Measurements from ENCODE around the gene STK32C. TPM values are rescaled to one million over a fixed set of nuclear protein-coding genes. Genes with fewer than 3 reads are reported as not detected.

STK32C gene
- total and polyA plus RNA-seq, 2 donors (not counting 1 experiment from before 2014, with no cell fraction given), result 9.9 to 16.8 TPM

DNA sequence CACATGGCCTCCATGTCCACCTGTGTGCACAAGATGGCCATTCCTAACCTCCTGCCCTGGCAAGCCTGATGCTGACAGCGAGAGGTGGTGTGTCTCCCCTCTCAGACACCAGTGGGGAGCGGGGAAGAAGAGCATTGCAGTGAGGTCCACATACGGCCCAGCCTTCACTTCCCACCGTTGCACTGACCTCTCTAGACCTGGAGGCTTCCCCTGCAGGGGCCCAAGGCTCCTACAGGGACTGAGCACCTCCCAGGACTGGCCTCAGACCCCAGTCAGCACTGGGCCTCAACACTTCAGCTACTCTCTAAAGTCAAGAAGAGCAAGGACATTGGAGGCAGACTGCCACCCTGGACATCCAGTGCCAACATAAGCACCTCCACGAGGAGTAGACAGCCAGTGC lies 15.9 kb downstream of the STK32C start:
- Histone ChIP-seq H3K36me3 (replicated peaks in 1 of 2; ENCODE audit: control extremely low read depth in 1 of 2, control insufficient read depth in 1 of 2, extremely low read depth in 1 of 2, insufficient read depth in 2 of 2, low read length in 1 of 2) (no peaks in the 10 kb centered on the region), H3K27ac (ENCODE audit: low read length in 2 of 2) (no peak overlapping the region), H3K4me2 (replicated peaks; ENCODE audit: low read depth, low read length, poor library complexity, severe bottlenecking) (no peak overlapping the region), H3K9me3 (ENCODE audit: control extremely low read depth in 1 of 3, control insufficient read depth in 2 of 3, insufficient read depth in 1 of 3, low read length in 2 of 3) (peaks cover 0 to 13% (median 0%) of the 10 kb centered on the region in 3 donors), H2AFZ (ENCODE audit: insufficient read depth, low read depth, low read length, poor library complexity, severe bottlenecking) (no peak overlapping the region), H3K9ac (ENCODE audit: low read length) (no peak overlapping the region), H3K4me3 (ENCODE audit: control extremely low read depth in 1 of 5, extremely low read depth in 1 of 5, insufficient read depth in 1 of 5, low read depth in 2 of 5, low read length in 4 of 5) (no peak overlapping the region), H3K79me2 (ENCODE audit: control insufficient read depth, insufficient read depth, low read length) (no peaks in the 10 kb centered on the region), H3K27me3 (replicated peaks in 1 of 4; ENCODE audit: control extremely low read depth in 1 of 4, control insufficient read depth in 3 of 4, insufficient read depth in 4 of 4, low read length in 3 of 4) (peaks cover 0 to 8% (median 0%) of the 10 kb centered on the region in 4 experiments), H4K20me1 (ENCODE audit: control insufficient read depth, insufficient read depth, low read length, poor library complexity, severe bottlenecking) (no peaks in the 10 kb centered on the region), H3K4me1 (ENCODE audit: control insufficient read depth in 2 of 2, insufficient read depth in 2 of 2, low read length in 2 of 2) (no peaks in the 10 kb centered on the region)
- 88% methylated on average over 5 of the region's 5 CpGs for WGBS (ENCODE audit: insufficient coverage)
- no peak for TF ChIP-seq EZH2 (IDR thresholded peaks at IDR 0.05; ENCODE audit: borderline replicate concordance, insufficient read depth, low read depth, low read length, poor library complexity, severe bottlenecking)
- TF ChIP-seq, protein P1, sequence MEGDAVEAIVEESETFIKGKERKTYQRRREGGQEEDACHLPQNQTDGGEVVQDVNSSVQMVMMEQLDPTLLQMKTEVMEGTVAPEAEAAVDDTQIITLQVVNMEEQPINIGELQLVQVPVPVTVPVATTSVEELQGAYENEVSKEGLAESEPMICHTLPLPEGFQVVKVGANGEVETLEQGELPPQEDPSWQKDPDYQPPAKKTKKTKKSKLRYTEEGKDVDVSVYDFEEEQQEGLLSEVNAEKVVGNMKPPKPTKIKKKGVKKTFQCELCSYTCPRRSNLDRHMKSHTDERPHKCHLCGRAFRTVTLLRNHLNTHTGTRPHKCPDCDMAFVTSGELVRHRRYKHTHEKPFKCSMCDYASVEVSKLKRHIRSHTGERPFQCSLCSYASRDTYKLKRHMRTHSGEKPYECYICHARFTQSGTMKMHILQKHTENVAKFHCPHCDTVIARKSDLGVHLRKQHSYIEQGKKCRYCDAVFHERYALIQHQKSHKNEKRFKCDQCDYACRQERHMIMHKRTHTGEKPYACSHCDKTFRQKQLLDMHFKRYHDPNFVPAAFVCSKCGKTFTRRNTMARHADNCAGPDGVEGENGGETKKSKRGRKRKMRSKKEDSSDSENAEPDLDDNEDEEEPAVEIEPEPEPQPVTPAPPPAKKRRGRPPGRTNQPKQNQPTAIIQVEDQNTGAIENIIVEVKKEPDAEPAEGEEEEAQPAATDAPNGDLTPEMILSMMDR (IDR thresholded peaks at IDR 0.05), result no peak
- ChIA-PET POLR2A (no interaction called here), CTCF (no interaction called here)
- no peak overlapping the region for H3K4me3 Mint-ChIP-seq
- intact Hi-C loops (cut with micrococcal nuclease), result no loop called here
- ATAC-seq (ENCODE audit: low read depth) (no peak), DNase-seq (no peak)
- H3K27me3 Mint-ChIP-seq, result peaks cover 14% of the 10 kb centered on the region
- H3K9me3 Mint-ChIP-seq (ENCODE audit: insufficient read depth), result no peaks in the 10 kb centered on the region
- no peak overlapping the region for H3K27ac Mint-ChIP-seq
- no peaks in the 10 kb centered on the region for H3K4me1 Mint-ChIP-seq

DNA sequence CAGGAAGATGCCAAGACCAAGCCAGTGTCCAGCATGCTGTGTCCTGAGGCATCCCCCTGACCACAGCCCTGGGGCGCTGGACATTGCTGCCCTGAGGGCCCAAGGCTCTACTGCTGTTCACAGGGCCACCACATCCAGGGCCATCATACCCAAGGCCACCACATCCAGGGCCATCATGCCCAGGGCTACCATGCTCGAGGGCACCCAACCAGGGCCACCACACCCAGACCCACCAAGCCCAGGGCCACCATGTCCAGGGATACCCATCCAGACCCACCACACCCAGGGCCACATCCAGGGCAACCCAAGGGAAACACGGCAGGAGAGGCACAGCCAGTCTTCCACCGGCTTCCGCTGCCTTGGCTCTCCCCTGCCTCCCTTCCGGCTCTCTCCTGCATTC lies 17.1 kb downstream of the STK32C start:
- H3K9me3 Mint-ChIP-seq (ENCODE audit: insufficient read depth), result no peaks in the 10 kb centered on the region
- intact Hi-C loops (cut with micrococcal nuclease), result no loop called here
- no peak for ATAC-seq (ENCODE audit: low read depth)

More for the DNA sequence above, 17.1 kb downstream of the STK32C start:
- Histone ChIP-seq H3K79me2 (ENCODE audit: control insufficient read depth, insufficient read depth, low read length) (no peaks in the 10 kb centered on the region), H3K27ac (ENCODE audit: low read length in 2 of 2) (no peak overlapping the region), H3K36me3 (replicated peaks in 1 of 2; ENCODE audit: control extremely low read depth in 1 of 2, control insufficient read depth in 1 of 2, extremely low read depth in 1 of 2, insufficient read depth in 2 of 2, low read length in 1 of 2) (no peaks in the 10 kb centered on the region), H2AFZ (ENCODE audit: insufficient read depth, low read depth, low read length, poor library complexity, severe bottlenecking) (no peak overlapping the region), H3K4me1 (ENCODE audit: control insufficient read depth in 2 of 2, insufficient read depth in 2 of 2, low read length in 2 of 2) (no peaks in the 10 kb centered on the region), H4K20me1 (ENCODE audit: control insufficient read depth, insufficient read depth, low read length, poor library complexity, severe bottlenecking) (no peaks in the 10 kb centered on the region), H3K4me2 (replicated peaks; ENCODE audit: low read depth, low read length, poor library complexity, severe bottlenecking) (no peak overlapping the region), H3K9me3 (ENCODE audit: control extremely low read depth in 1 of 3, control insufficient read depth in 2 of 3, insufficient read depth in 1 of 3, low read length in 2 of 3) (peaks cover 0 to 13% (median 0%) of the 10 kb centered on the region in 3 donors), H3K4me3 (ENCODE audit: control extremely low read depth in 1 of 5, extremely low read depth in 1 of 5, insufficient read depth in 1 of 5, low read depth in 2 of 5, low read length in 4 of 5) (no peak overlapping the region), H3K27me3 (replicated peaks in 1 of 4; ENCODE audit: control extremely low read depth in 1 of 4, control insufficient read depth in 3 of 4, insufficient read depth in 4 of 4, low read length in 3 of 4) (peaks cover 0 to 8% (median 0%) of the 10 kb centered on the region in 4 experiments), H3K9ac (ENCODE audit: low read length) (no peak overlapping the region)
- TF ChIP-seq EZH2 (IDR thresholded peaks at IDR 0.05; ENCODE audit: borderline replicate concordance, insufficient read depth, low read depth, low read length, poor library complexity, severe bottlenecking), result no peak
- TF ChIP-seq, protein P1 (IDR thresholded peaks at IDR 0.05), result no peak
- ChIA-PET POLR2A (no interaction called here), CTCF (no interaction called here)
- H3K27me3 Mint-ChIP-seq, result peaks cover 5% of the 10 kb centered on the region
- no peak overlapping the region for H3K27ac Mint-ChIP-seq
- no peaks in the 10 kb centered on the region for H3K4me1 Mint-ChIP-seq
- no peak for DNase-seq
- H3K4me3 Mint-ChIP-seq, result no peak overlapping the region
- 91% methylated on average over 6 of the region's 6 CpGs for WGBS (ENCODE audit: insufficient coverage)

Measured in B cell (primary cell).